Memory B cell (primary cell): ENCODE measurements around the gene TOPAZ1.
A peak's percentile ranks its signal among the peaks of the same experiment; 100 is the strongest.

Source experiments
- ATAC-seq: fragments of 150-1000 bp; cut with Tn5 transposase; 2 replicates; pipeline ENCODE4 v1.10.0; 2021; ENCODE audit warnings: low read depth, mild to moderate bottlenecking, moderate library complexity
- DNase-seq, 2 donors: peaks; one replicate each; pipeline ENCODE4 v3.0.0; 2022; ENCODE audit warnings: low spot score in 2 of 2
- H3K27ac Mint-ChIP-seq: one replicate; pipeline ENCODE4 v1.8.0; 2022; ENCODE audit warnings: mild to moderate bottlenecking, moderate library complexity, mixed read lengths
- H3K27me3 Mint-ChIP-seq: one replicate; pipeline ENCODE4 v1.8.0; 2022; ENCODE audit warnings: mixed read lengths
- H3K36me3 Mint-ChIP-seq: one replicate; pipeline ENCODE4 v1.8.0; 2022; ENCODE audit warnings: mild to moderate bottlenecking, mixed read lengths
- H3K4me1 Mint-ChIP-seq: one replicate; pipeline ENCODE4 v1.8.0; 2022; ENCODE audit warnings: mixed read lengths
- H3K4me3 Mint-ChIP-seq: one replicate; pipeline ENCODE4 v1.8.0; 2022; ENCODE audit warnings: mild to moderate bottlenecking, moderate library complexity, mixed read lengths
- H3K9me3 Mint-ChIP-seq: one replicate; pipeline ENCODE4 v1.8.0; 2022; ENCODE audit warnings: mixed read lengths

The TOPAZ1 gene

DNA sequence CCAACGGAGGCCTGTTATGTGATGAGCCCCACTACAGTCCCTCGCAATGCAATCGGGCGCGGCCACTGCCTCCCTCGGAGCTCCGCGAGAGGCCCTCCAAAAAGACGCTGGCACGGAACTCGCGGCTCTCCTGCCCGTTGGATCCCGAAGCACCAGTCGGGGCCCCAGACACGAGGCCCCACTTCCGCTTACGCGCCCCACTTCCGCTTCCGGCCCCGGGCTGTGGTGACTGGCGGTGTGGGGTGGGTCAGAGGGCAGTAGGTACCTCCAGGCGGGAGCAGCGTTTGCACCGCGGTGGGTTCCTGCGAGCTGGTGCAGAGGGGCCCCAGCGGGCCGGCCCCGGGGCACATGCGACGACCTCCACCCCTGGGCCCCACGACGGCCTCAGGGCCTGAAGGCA is at the start of gene TOPAZ1:
Gene TOPAZ1, plus strand, starts transcription at position 181 of the 400 bp plus-strand sequence. Its CDS starts 168 bp downstream, at position 349.
- Mint-ChIP-seq H3K9me3 (peaks cover 3% of the 10 kb centered on the region), H3K36me3 (no peaks in the 10 kb centered on the region), H3K4me1 (no peaks in the 10 kb centered on the region), H3K27me3 (peaks cover 8% of the 10 kb centered on the region), H3K4me3 (no peak within 1 kb of the TSS), H3K27ac (no peak within 1 kb of the TSS)
- ATAC-seq (no peak), DNase-seq (no peak)

GRCh38 chr3:44198284-44199269 is 43.1 kb upstream of the TOPAZ1 start:
- peak; percentile 68 to 76 for DNase-seq
- Mint-ChIP-seq H3K27ac (no peak overlapping the region), H3K4me3 (no peak overlapping the region), H3K36me3 (no peaks in the 10 kb centered on the region), H3K27me3 (peaks cover 5% of the 10 kb centered on the region), H3K9me3 (no peaks in the 10 kb centered on the region), H3K4me1 (no peaks in the 10 kb centered on the region)
- peak; percentile 83 for ATAC-seq

DNA sequence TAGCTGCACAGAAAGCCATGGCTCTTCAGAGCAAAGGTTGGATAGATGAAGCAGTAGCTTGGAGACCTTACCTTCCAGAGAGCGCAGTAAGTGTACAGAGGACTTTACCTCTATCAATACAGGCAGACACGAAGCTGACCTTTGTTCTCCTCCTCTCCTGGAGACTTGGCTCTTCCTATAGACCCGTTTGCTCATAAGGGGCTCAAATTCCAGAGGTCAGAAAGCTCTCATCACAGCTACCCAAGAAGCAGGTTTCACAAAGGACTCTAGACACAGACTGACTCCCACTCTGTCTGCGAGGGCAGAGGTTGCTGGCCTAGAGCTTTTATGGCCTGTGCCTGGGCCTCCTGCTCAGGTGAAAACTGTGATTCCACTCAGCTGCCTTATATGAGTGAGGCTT is 35.4 kb upstream of the TOPAZ1 start:
- Mint-ChIP-seq H3K36me3 (no peaks in the 10 kb centered on the region), H3K4me3 (no peak overlapping the region), H3K27ac (no peak overlapping the region), H3K4me1 (no peaks in the 10 kb centered on the region), H3K27me3 (peaks cover 18% of the 10 kb centered on the region), H3K9me3 (no peaks in the 10 kb centered on the region)
- DNase-seq (no peak), ATAC-seq (no peak)

- Mint-ChIP-seq H3K27me3 (peaks cover 18% of the 10 kb centered on the region), H3K27ac (no peak overlapping the region), H3K36me3 (no peaks in the 10 kb centered on the region), H3K9me3 (no peaks in the 10 kb centered on the region), H3K4me1 (no peaks in the 10 kb centered on the region), H3K4me3 (no peak overlapping the region)
- no peak for DNase-seq
- no peak for ATAC-seq
Measured at GRCh38 chr3:44206862-44207652, 34.6 kb upstream of the TOPAZ1 start.

DNA sequence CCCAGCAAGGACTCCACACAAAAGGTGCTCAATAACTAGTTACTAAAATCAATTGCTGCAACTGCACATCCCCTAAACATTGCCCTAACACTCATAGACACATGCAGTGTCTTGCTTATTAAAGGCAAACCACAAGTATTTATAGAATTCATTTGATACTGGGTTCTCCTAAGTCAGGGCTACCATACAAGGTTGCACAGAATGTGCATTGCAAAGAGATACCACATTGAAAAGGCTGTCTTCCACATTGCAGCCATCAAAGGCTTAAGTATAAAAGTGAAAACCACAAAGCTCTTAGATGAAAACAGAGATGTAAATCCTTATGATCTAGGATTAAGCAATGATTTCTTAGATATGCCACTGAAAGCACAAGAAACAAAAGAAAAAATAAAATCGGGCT is 33.6 kb upstream of the TOPAZ1 start:
- no peaks in the 10 kb centered on the region for H3K36me3 Mint-ChIP-seq
- H3K4me3 Mint-ChIP-seq = no peak overlapping the region
- no peaks in the 10 kb centered on the region for H3K4me1 Mint-ChIP-seq
- DNase-seq (no peak), ATAC-seq (no peak)
- no peaks in the 10 kb centered on the region for H3K9me3 Mint-ChIP-seq
- H3K27ac Mint-ChIP-seq = no peak overlapping the region
- peaks cover 18% of the 10 kb centered on the region for H3K27me3 Mint-ChIP-seq

DNA sequence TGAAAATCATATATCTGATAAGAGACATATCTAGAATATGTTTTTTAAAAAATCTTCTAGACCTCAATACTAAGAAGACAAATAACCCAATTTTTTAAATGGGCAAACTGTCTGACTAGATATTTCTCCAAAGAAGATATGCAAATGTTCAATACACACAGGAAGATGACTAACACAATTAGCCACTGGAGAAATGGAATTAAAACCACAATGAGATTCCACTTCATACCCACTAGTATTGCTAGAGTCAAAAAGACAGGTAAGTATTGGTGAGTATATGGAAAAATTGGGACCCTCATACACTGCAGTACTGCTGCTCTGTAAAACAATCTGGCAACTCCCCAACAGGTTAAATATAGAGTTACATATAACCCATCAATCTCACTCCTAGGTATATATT is 33.1 kb upstream of the TOPAZ1 start:
- H3K36me3 Mint-ChIP-seq = no peaks in the 10 kb centered on the region
- peaks cover 18% of the 10 kb centered on the region for H3K27me3 Mint-ChIP-seq
- no peaks in the 10 kb centered on the region for H3K9me3 Mint-ChIP-seq
- H3K27ac Mint-ChIP-seq = no peak overlapping the region
- ATAC-seq = no peak
- DNase-seq = no peak
- H3K4me3 Mint-ChIP-seq = no peak overlapping the region
- H3K4me1 Mint-ChIP-seq = no peaks in the 10 kb centered on the region

GRCh38 chr3:44210967-44211366 is 30.7 kb upstream of the TOPAZ1 start:
- Mint-ChIP-seq H3K4me1 (no peaks in the 10 kb centered on the region), H3K9me3 (peaks cover 6% of the 10 kb centered on the region), H3K27ac (no peak overlapping the region), H3K27me3 (peaks cover 7% of the 10 kb centered on the region), H3K4me3 (no peak overlapping the region), H3K36me3 (no peaks in the 10 kb centered on the region)
- no peak for ATAC-seq
- DNase-seq = no peak

GRCh38 chr3:44222337-44222736 is 19.3 kb upstream of the TOPAZ1 start:
- Mint-ChIP-seq H3K27me3 (peaks cover 17% of the 10 kb centered on the region), H3K36me3 (no peaks in the 10 kb centered on the region), H3K27ac (no peak overlapping the region), H3K9me3 (peaks cover 1% of the 10 kb centered on the region), H3K4me1 (no peaks in the 10 kb centered on the region), H3K4me3 (no peak overlapping the region)
- ATAC-seq (no peak), DNase-seq (no peak)

DNA sequence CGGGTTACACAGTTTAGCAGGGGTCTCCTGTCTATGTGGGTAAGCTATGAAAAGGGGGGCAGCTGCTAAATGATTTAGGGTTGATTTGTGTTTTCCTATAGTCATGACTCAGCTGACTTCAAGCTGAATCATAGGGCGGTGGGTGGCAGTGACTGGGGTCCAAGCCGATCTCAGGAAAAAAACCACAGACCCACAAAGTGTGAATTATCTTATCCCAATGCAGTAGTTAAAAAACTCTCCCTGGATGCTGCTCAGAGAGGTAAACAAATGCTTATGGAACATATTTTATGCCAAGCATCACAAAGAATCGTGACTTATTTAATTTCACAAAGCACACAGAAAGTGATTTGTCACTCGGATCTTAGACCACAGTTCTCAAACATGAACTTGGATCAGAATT is 18.4 kb upstream of the TOPAZ1 start:
- Mint-ChIP-seq H3K27ac (no peak overlapping the region), H3K36me3 (no peaks in the 10 kb centered on the region), H3K4me3 (no peak overlapping the region), H3K4me1 (no peaks in the 10 kb centered on the region), H3K27me3 (peaks cover 17% of the 10 kb centered on the region), H3K9me3 (peaks cover 1% of the 10 kb centered on the region)
- no peak for ATAC-seq
- no peak for DNase-seq

- Mint-ChIP-seq H3K36me3 (no peaks in the 10 kb centered on the region), H3K4me1 (no peaks in the 10 kb centered on the region), H3K27me3 (peaks cover 16% of the 10 kb centered on the region), H3K27ac (no peak overlapping the region), H3K4me3 (no peak overlapping the region), H3K9me3 (no peaks in the 10 kb centered on the region)
- DNase-seq (no peak), ATAC-seq (no peak)
Measured at GRCh38 chr3:44224131-44224530, 17.6 kb upstream of the TOPAZ1 start.

DNA sequence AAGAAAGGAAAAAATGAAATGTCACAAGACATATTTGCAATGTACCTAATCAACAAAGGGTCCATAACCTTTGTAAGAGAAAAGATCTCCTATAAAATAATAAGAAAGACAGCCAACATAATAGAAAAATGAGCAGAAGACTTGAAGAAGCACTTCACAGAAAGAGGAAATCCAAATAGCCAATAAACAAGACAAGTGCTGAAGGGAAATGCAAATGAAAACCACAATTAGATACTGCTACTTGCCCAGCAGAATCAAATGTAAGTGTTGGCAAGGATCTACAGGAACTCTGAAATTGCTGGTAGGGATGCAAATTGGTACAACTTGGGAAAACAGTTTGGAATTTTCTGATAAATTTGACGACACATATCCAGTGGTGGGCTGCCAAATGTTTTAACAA is 15.1 kb upstream of the TOPAZ1 start:
- DNase-seq (no peak), ATAC-seq (no peak)
- H3K36me3 Mint-ChIP-seq = no peaks in the 10 kb centered on the region
- no peak overlapping the region for H3K27ac Mint-ChIP-seq
- H3K9me3 Mint-ChIP-seq = no peaks in the 10 kb centered on the region
- H3K4me3 Mint-ChIP-seq = no peak overlapping the region
- H3K4me1 Mint-ChIP-seq = no peaks in the 10 kb centered on the region
- peaks cover 14% of the 10 kb centered on the region for H3K27me3 Mint-ChIP-seq

DNA sequence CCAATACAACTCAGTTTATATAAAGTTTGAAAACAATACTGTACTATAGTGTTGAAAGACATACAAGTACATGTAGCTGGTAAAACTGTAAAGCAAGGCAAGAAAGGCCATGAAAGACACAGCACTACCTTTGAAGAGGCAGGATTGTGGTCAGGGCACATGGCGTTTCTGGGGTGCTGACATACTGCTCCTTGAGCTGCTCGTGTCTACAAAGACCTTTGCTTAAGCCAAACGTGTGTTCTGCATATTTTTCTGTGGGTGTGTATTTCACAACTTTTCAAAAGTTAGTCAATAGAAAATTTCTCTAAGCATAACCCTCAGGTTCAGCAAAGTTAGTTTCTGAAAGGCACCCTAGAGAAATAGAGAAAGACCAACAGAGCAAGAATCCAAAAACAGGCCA is 14.1 kb upstream of the TOPAZ1 start:
- Mint-ChIP-seq H3K9me3 (no peaks in the 10 kb centered on the region), H3K4me1 (no peaks in the 10 kb centered on the region), H3K4me3 (no peak overlapping the region), H3K36me3 (no peaks in the 10 kb centered on the region), H3K27me3 (peaks cover 9% of the 10 kb centered on the region), H3K27ac (no peak overlapping the region)
- DNase-seq (no peak), ATAC-seq (no peak)

GRCh38 chr3:44228900-44229299 is 12.8 kb upstream of the TOPAZ1 start:
- H3K4me1 Mint-ChIP-seq = no peaks in the 10 kb centered on the region
- H3K4me3 Mint-ChIP-seq = no peak overlapping the region
- no peaks in the 10 kb centered on the region for H3K36me3 Mint-ChIP-seq
- no peak for DNase-seq
- no peak for ATAC-seq
- H3K9me3 Mint-ChIP-seq = no peaks in the 10 kb centered on the region
- H3K27me3 Mint-ChIP-seq = peaks cover 3% of the 10 kb centered on the region
- no peak overlapping the region for H3K27ac Mint-ChIP-seq

DNA sequence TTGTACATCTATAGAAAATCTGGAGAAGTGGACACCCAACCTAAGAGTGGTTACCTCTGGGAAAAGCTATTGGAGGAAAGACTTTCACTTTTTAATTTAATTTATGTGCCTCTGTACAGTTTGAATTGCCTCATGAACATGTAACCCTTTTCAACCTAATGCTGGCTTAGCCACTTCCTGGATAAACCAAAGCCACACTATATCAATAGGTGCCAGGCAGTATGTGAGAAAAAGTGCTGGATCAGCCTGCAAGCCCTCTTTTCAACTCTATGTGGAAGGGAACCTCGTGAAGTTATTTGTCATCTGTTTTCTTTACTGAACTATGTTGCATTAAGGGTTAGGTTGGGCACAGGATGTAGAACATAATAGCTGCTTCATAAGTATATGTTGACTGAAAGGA is 9.3 kb upstream of the TOPAZ1 start:
- ATAC-seq (no peak), DNase-seq (no peak)
- no peaks in the 10 kb centered on the region for H3K36me3 Mint-ChIP-seq
- H3K27me3 Mint-ChIP-seq = no peaks in the 10 kb centered on the region
- no peak overlapping the region for H3K27ac Mint-ChIP-seq
- no peak overlapping the region for H3K4me3 Mint-ChIP-seq
- no peaks in the 10 kb centered on the region for H3K9me3 Mint-ChIP-seq
- H3K4me1 Mint-ChIP-seq = no peaks in the 10 kb centered on the region
